A549 (cell line): Measurements from ENCODE around the gene SMR3B.

ENCODE experiments used
- CEBPB ChIP-seq, 2 experiments: fragments of >200 bp in 1 of 2; sonication (Bioruptor Twin) in 1 of 2; formaldehyde crosslinking in 1 of 2; IDR thresholded peaks; 2 replicates each; pipeline ENCODE4 v1.6.1; 2012 to 2016
- CTCF ChIP-seq: fragments of >200 bp; sonication (Bioruptor Twin); formaldehyde crosslinking; IDR thresholded peaks from 3 replicates; pipeline ENCODE4 v1.5.1; 2016
- ELK1 ChIP-seq: fragments of 150-350 bp; IDR thresholded peaks from 2 replicates; pipeline ENCODE4 v1.6.1; 2014; ENCODE audit warnings: low read depth, mild to moderate bottlenecking, low read length
- HOXB13 ChIP-seq: fragments of 250-450 bp; sonication (Bioruptor Pico); IDR thresholded peaks from 2 replicates; pipeline ENCODE4 v1.5.0; 2020; ENCODE audit warnings: low read depth, mild to moderate bottlenecking, moderate library complexity
- MYC ChIP-seq: IDR thresholded peaks from 2 replicates; pipeline ENCODE4 v1.6.1; 2012; ENCODE audit warnings: mild to moderate bottlenecking, inconsistent platforms, low read length, improper control_type of control experiment, borderline replicate concordance
- PHF8 ChIP-seq: fragments of 200-600 bp; sonication (generic); IDR thresholded peaks from 2 replicates; pipeline ENCODE4 v1.6.1; 2016; ENCODE audit warnings: low read depth, mild to moderate bottlenecking, antibody characterized with exemption, moderate library complexity, borderline replicate concordance
- POLR2A ChIP-seq: IDR thresholded peaks from 2 replicates; pipeline ENCODE4 v1.6.1; 2012; ENCODE audit warnings: mild to moderate bottlenecking, low read length
- POLR2AphosphoS2 ChIP-seq: conservative IDR thresholded peaks from 2 replicates; pipeline ENCODE4 v1.6.1; 2012; ENCODE audit warnings: low read length, improper control_type of control experiment, inconsistent platforms
- RAD21 ChIP-seq, 2 experiments: fragments of >200 bp in 1 of 2; sonication (Bioruptor Twin) in 1 of 2; formaldehyde crosslinking in 1 of 2; IDR thresholded peaks in 1 of 2; conservative IDR thresholded peaks in 1 of 2; 2 replicates in 1 of 2; 3 replicates in 1 of 2; pipeline ENCODE4 v1.6.1; 2012 to 2018; ENCODE audit warnings: inconsistent platforms in 1 of 2
- SREBF2 ChIP-seq: fragments of 450-650 bp; IDR thresholded peaks from 2 replicates; pipeline ENCODE4 v1.6.1; 2014; ENCODE audit warnings: mild to moderate bottlenecking, moderate library complexity

GRCh38 chr4:70356185-70356584 lies 26.7 kb upstream of the SMR3B start:
- TF ChIP-seq MYC (no peak), CTCF (no peak), HOXB13 (CRISPR knock-in tag) (no peak), ELK1 (no peak), PHF8 (no peak), POLR2AphosphoS2 (no peak), POLR2A (no peak), RAD21 (conservative IDR thresholded peaks at IDR 0.05 in 1 of 2, IDR thresholded peaks at IDR 0.05 in 1 of 2) (no peak), CEBPB (IDR thresholded peaks at IDR 0.05) (no peak), SREBF2 (no peak)
